Measurements from ENCODE around the gene PHTF2. TPM values are rescaled to one million over a fixed set of nuclear protein-coding genes. Genes with fewer than 3 reads are reported as not detected.

The PHTF2 gene
- polyA plus RNA-seq, 3 donors = 10.1 to 34.3 (median 10.3) TPM

GRCh38 chr7:77899516-77899915, 100.9 kb downstream of the PHTF2 start:
- H3K36me3 ChIP-seq (replicated peaks in 1 of 2; ENCODE audit: control insufficient read depth in 1 of 2, insufficient read depth in 2 of 2, low read length in 2 of 2) = peaks cover 12 to 14% of the 10 kb centered on the region in 2 donors
- peaks cover 5% of the 10 kb centered on the region for H3K4me1 Mint-ChIP-seq
- no peaks in the 10 kb centered on the region for H3K4me1 ChIP-seq (ENCODE audit: control insufficient read depth in 1 of 2, insufficient read depth in 2 of 2, low read length in 2 of 2)
- H3K79me2 ChIP-seq (ENCODE audit: insufficient read depth, low read length) = no peaks in the 10 kb centered on the region
- no peak for TF ChIP-seq CTCF (IDR thresholded peaks at IDR 0.05)
- no peak overlapping the region for H2AFZ ChIP-seq (ENCODE audit: insufficient read depth, low read depth, low read length, poor library complexity, severe bottlenecking)
- no peak overlapping the region for H3K4me3 ChIP-seq (replicated peaks in 1 of 3; ENCODE audit: low read depth in 2 of 3, low read length in 3 of 3)
- peaks cover 9 to 22% of the 10 kb centered on the region in 2 donors for H3K36me3 Mint-ChIP-seq
- H3K27ac ChIP-seq (ENCODE audit: low read depth in 1 of 2, low read length in 2 of 2) = no peak overlapping the region
- intact Hi-C loops (cut with micrococcal nuclease) = no loop called here
- H3K4me3 Mint-ChIP-seq = no peak overlapping the region
- no peaks in the 10 kb centered on the region for H3K9me3 Mint-ChIP-seq
- no peaks in the 10 kb centered on the region for H3K27me3 Mint-ChIP-seq (ENCODE audit: low read depth in 3 of 3)
- no peak overlapping the region for H3K4me2 ChIP-seq (replicated peaks; ENCODE audit: extremely low read depth, low read length, poor library complexity, severe bottlenecking)
- no peak overlapping the region for H3K9ac ChIP-seq (ENCODE audit: insufficient read depth, low read length, poor library complexity, severe bottlenecking)
- DNase-seq = no peak
- no peak overlapping the region for H3K27ac Mint-ChIP-seq
- H3K9me3 ChIP-seq (replicated peaks in 1 of 2; ENCODE audit: control insufficient read depth in 1 of 2, insufficient read depth in 1 of 2, low read length in 2 of 2) = no peaks in the 10 kb centered on the region
- H4K20me1 ChIP-seq (ENCODE audit: insufficient read depth, low read length) = peaks cover 7% of the 10 kb centered on the region
- no peaks in the 10 kb centered on the region for H3K27me3 ChIP-seq (ENCODE audit: control insufficient read depth in 2 of 2, insufficient read depth in 2 of 2, low read length in 2 of 2)
- WGBS (ENCODE audit: insufficient coverage) = no CpG with 5 or more reads among the region's 2 CpGs

- no peaks in the 10 kb centered on the region for H3K79me2 ChIP-seq (ENCODE audit: insufficient read depth, low read length)
- H3K4me1 Mint-ChIP-seq = peaks cover 10% of the 10 kb centered on the region
- intact Hi-C loops (cut with micrococcal nuclease) = no loop called here
- no peak for DNase-seq
- peaks cover 0 to 3% (median 0%) of the 10 kb centered on the region in 3 donors for H3K27me3 Mint-ChIP-seq (ENCODE audit: low read depth in 3 of 3)
- no peak overlapping the region for H3K27ac ChIP-seq (ENCODE audit: low read depth in 1 of 2, low read length in 2 of 2)
- TF ChIP-seq CTCF (IDR thresholded peaks at IDR 0.05) = no peak
- no peak overlapping the region for H2AFZ ChIP-seq (ENCODE audit: insufficient read depth, low read depth, low read length, poor library complexity, severe bottlenecking)
- H3K9me3 ChIP-seq (replicated peaks in 1 of 2; ENCODE audit: control insufficient read depth in 1 of 2, insufficient read depth in 1 of 2, low read length in 2 of 2) = no peaks in the 10 kb centered on the region
- H3K9ac ChIP-seq (ENCODE audit: insufficient read depth, low read length, poor library complexity, severe bottlenecking) = no peak overlapping the region
- no peak overlapping the region for H3K4me3 Mint-ChIP-seq
- peak overlapping the region in 1 of 7 donors; percentile 2 for H3K27ac Mint-ChIP-seq
- no peaks in the 10 kb centered on the region for H4K20me1 ChIP-seq (ENCODE audit: insufficient read depth, low read length)
- peaks cover 12 to 15% of the 10 kb centered on the region in 2 donors for H3K4me1 ChIP-seq (ENCODE audit: control insufficient read depth in 1 of 2, insufficient read depth in 2 of 2, low read length in 2 of 2)
- H3K36me3 Mint-ChIP-seq = peaks cover 9 to 27% of the 10 kb centered on the region in 2 donors
- no CpG with 5 or more reads among the region's 2 CpGs for WGBS (ENCODE audit: insufficient coverage)
- H3K36me3 ChIP-seq (replicated peaks in 1 of 2; ENCODE audit: control insufficient read depth in 1 of 2, insufficient read depth in 2 of 2, low read length in 2 of 2) = peaks cover 12 to 14% of the 10 kb centered on the region in 2 donors
- no peak overlapping the region for H3K4me2 ChIP-seq (replicated peaks; ENCODE audit: extremely low read depth, low read length, poor library complexity, severe bottlenecking)
- H3K27me3 ChIP-seq (ENCODE audit: control insufficient read depth in 2 of 2, insufficient read depth in 2 of 2, low read length in 2 of 2) = no peaks in the 10 kb centered on the region
- H3K4me3 ChIP-seq (replicated peaks in 1 of 3; ENCODE audit: low read depth in 2 of 3, low read length in 3 of 3) = no peak overlapping the region
- H3K9me3 Mint-ChIP-seq = no peaks in the 10 kb centered on the region
Measured at GRCh38 chr7:77903597-77903996, 105.0 kb downstream of the PHTF2 start.

Data from CD14-positive monocyte (primary cell).